Gastrocnemius medialis (tissue), 4 donors: ENCODE results near the gene SSU72.

Experiments
- CTCF ChIP-seq, 5 experiments: fragments of 450-650 bp in 3 of 5; fragments of 200-600 bp in 2 of 5; sonication (generic) in 2 of 5; IDR thresholded peaks in 4 of 5; conservative IDR thresholded peaks in 1 of 5; 1 replicate in 4 of 5; 2 replicates in 1 of 5; pipeline ENCODE4 v1.5.1; 2016 to 2019; ENCODE audit warnings: antibody characterized with exemption in 5 of 5, mild to moderate bottlenecking in 3 of 5, moderate library complexity in 3 of 5
- POLR2A ChIP-seq, 2 donors: fragments of 450-650 bp; IDR thresholded peaks; one replicate each; pipeline ENCODE4 v1.6.1; 2017; ENCODE audit warnings: antibody characterized with exemption in 2 of 2, mild to moderate bottlenecking in 2 of 2, moderate library complexity in 2 of 2

- TF ChIP-seq CTCF (IDR thresholded peaks at IDR 0.05 in 4 of 5, conservative IDR thresholded peaks at IDR 0.05 in 1 of 5) (no peak), POLR2A (IDR thresholded peaks at IDR 0.05) (no peak)
Observed at GRCh38 chr1:1614204-1614953, 39.7 kb upstream of the SSU72 start.
